Measurements from ENCODE around the gene PTPN14. TPM values are rescaled to one million over a fixed set of nuclear protein-coding genes. Genes with fewer than 3 reads are reported as not detected.

Gene PTPN14
- total and polyA plus RNA-seq, 4 donors: 7.3 to 50.5 (median 28.2) TPM

DNA sequence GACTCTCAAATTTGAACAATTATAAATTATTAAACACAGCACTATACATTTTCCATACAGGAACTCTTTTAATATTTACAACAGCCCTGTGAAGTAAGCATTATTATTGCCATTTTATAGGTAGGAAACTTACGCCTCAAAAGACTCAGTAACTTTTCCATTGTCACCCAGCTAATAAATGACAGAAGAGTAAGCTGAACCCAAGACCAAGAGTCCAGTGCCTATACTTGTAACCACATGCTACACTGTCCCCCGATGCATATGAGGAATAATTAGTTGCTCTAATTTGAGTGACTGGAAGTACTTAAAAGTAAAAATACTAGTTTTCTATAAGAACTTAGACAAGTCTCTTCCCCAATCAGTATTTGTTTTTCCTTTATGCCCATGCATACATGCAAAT lies 88.5 kb downstream of the PTPN14 start:
- Histone ChIP-seq H3K4me3 (ENCODE audit: low read length in 2 of 2) (no peak overlapping the region), H3K27ac (ENCODE audit: low read depth in 1 of 2, low read length in 2 of 2) (no peak overlapping the region), H3K27me3 (ENCODE audit: control insufficient read depth in 1 of 2, insufficient read depth in 2 of 2, low read length in 1 of 2) (no peaks in the 10 kb centered on the region), H3K9me3 (ENCODE audit: control insufficient read depth, low read length) (no peaks in the 10 kb centered on the region), H3K36me3 (ENCODE audit: control insufficient read depth in 1 of 2, insufficient read depth in 2 of 2, low read length in 1 of 2) (no peaks in the 10 kb centered on the region), H3K4me1 (ENCODE audit: control insufficient read depth in 1 of 2, insufficient read depth in 2 of 2, low read length in 2 of 2) (peaks cover 0 to 5% of the 10 kb centered on the region in 2 donors)
- ATAC-seq (ENCODE audit: low FRiP score) (no peak), DNase-seq (no peak)
- WGBS, 2 donors: 95% methylated on average over 2 of the region's 2 CpGs
- intact Hi-C loops (cut with DNase I): no loop called here

DNA sequence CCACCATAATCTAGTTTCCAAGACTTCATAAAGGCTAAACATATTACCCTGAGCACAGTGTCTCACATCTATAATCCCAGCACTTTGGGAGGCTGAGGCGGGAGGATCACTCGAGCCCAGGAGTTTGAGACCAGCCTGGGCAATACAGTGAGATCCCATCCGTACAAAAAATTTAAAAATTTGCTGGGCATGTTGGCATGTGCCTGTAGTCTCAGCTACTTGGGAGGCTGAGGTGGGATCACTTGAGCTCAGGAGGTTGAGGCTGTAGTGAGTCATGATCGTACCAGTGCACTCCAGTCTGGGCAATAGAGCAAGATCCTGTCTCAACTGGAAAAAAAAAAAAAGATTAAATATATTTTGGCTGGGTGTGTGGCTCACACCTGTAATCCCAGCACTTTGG lies 90.1 kb downstream of the PTPN14 start:
- Histone ChIP-seq H3K9me3 (ENCODE audit: control insufficient read depth, low read length) (no peaks in the 10 kb centered on the region), H3K4me1 (ENCODE audit: control insufficient read depth in 1 of 2, insufficient read depth in 2 of 2, low read length in 2 of 2) (peaks cover 0 to 5% of the 10 kb centered on the region in 2 donors), H3K27me3 (ENCODE audit: control insufficient read depth in 1 of 2, insufficient read depth in 2 of 2, low read length in 1 of 2) (no peaks in the 10 kb centered on the region), H3K36me3 (ENCODE audit: control insufficient read depth in 1 of 2, insufficient read depth in 2 of 2, low read length in 1 of 2) (no peaks in the 10 kb centered on the region), H3K27ac (ENCODE audit: low read depth in 1 of 2, low read length in 2 of 2) (no peak overlapping the region), H3K4me3 (ENCODE audit: low read length in 2 of 2) (no peak overlapping the region)
- intact Hi-C loops (cut with DNase I): no loop called here
- WGBS, 2 donors: 98% methylated on average over 4 of the region's 4 CpGs
- DNase-seq (no peak), ATAC-seq (ENCODE audit: low FRiP score) (no peak)

DNA sequence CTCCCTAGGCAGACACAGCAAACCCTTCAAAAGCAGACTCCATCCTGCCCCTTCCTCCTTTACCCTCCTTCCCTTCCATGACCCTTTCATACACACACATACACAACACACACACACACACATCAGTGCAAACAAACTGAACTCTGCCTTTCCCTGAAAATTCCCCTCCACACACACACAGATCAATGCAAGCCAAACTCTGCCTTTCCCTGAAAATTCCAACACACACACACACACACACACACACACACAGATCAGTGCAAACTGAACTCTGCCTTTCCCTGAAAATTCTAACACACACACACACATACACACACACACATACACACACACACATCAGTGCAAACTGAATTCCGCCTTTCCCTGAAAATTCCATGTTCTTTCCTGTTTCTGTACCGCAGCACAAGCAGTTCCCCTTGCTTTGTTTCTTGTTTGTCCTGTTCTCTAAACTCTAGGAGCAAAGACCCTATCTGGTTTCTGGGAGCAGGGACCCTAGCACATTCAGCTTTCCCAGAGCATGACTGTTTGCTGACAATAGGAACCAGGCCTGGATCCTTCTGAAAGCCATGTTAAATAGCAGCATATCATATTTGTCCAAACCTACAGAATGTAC lies 91.0 kb downstream of the PTPN14 start:
- Histone ChIP-seq H3K27me3 (ENCODE audit: control insufficient read depth in 1 of 2, insufficient read depth in 2 of 2, low read length in 1 of 2) (no peaks in the 10 kb centered on the region), H3K36me3 (ENCODE audit: control insufficient read depth in 1 of 2, insufficient read depth in 2 of 2, low read length in 1 of 2) (no peaks in the 10 kb centered on the region), H3K4me3 (ENCODE audit: low read length in 2 of 2) (no peak overlapping the region), H3K27ac (ENCODE audit: low read depth in 1 of 2, low read length in 2 of 2) (no peak overlapping the region), H3K9me3 (ENCODE audit: control insufficient read depth, low read length) (no peaks in the 10 kb centered on the region), H3K4me1 (ENCODE audit: control insufficient read depth in 1 of 2, insufficient read depth in 2 of 2, low read length in 2 of 2) (peaks cover 0 to 7% of the 10 kb centered on the region in 2 donors)
- no peak for ATAC-seq (ENCODE audit: low FRiP score)
- intact Hi-C loops (cut with DNase I): no loop called here
- WGBS, 2 donors: 47 to 72% methylated on average over 2 of the region's 2 CpGs
- DNase-seq: no peak

DNA sequence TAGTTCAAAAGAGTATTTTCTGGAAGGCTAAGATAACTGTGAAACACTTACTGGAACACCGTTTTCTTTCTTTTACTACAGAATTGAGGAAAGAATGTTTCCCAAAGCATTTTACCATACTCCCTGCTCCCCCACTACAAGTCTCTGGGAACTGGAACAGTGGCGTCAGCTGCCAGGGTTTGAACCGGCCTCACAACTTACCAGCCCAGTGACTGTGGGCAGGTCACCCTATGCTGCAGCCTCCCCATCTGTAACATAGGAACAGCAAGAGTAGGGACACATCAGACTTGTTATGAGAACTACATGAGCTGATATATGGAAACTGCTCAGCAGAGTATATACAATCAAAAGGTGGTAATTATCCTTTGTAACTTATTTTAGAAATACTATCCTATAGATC lies 91.5 kb downstream of the PTPN14 start:
- ATAC-seq (ENCODE audit: low FRiP score) (no peak), DNase-seq (no peak)
- Histone ChIP-seq H3K9me3 (ENCODE audit: control insufficient read depth, low read length) (no peaks in the 10 kb centered on the region), H3K4me1 (ENCODE audit: control insufficient read depth in 1 of 2, insufficient read depth in 2 of 2, low read length in 2 of 2) (peaks cover 0 to 7% of the 10 kb centered on the region in 2 donors), H3K4me3 (ENCODE audit: low read length in 2 of 2) (no peak overlapping the region), H3K36me3 (ENCODE audit: control insufficient read depth in 1 of 2, insufficient read depth in 2 of 2, low read length in 1 of 2) (no peaks in the 10 kb centered on the region), H3K27ac (ENCODE audit: low read depth in 1 of 2, low read length in 2 of 2) (no peak overlapping the region), H3K27me3 (ENCODE audit: control insufficient read depth in 1 of 2, insufficient read depth in 2 of 2, low read length in 1 of 2) (no peaks in the 10 kb centered on the region)
- intact Hi-C loops (cut with DNase I): no loop called here
- WGBS, 2 donors: 79 to 80% methylated on average over 3 of the region's 3 CpGs

DNA sequence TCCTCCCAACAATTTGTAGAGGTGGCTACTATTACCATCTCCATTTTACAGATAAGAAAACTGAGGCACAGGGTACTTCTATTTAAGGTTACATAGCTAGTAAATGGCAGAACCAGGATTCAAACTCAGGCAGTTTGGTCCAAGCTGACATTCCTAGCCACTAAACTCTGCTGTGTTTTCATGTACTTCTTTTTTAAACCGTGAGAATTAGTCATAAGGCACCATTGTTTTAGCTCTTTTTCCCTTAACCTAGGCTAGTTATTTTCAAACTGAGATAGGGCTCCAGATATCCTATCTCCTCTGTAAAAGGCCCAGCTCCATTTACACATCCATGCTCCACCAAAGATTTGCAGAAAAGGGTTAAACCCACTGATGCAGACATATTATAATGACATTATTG lies 92.9 kb downstream of the PTPN14 start:
- no peak for DNase-seq
- H3K9me3 ChIP-seq (ENCODE audit: control insufficient read depth, low read length): no peaks in the 10 kb centered on the region
- no peaks in the 10 kb centered on the region for H3K36me3 ChIP-seq (ENCODE audit: control insufficient read depth in 1 of 2, insufficient read depth in 2 of 2, low read length in 1 of 2)
- intact Hi-C loops (cut with DNase I): no loop called here
- WGBS, 2 donors: 13 to 23% methylated on average over 1 of the region's 1 CpG
- H3K4me3 ChIP-seq (ENCODE audit: low read length in 2 of 2): no peak overlapping the region
- H3K27me3 ChIP-seq (ENCODE audit: control insufficient read depth in 1 of 2, insufficient read depth in 2 of 2, low read length in 1 of 2): no peaks in the 10 kb centered on the region
- no peak for ATAC-seq (ENCODE audit: low FRiP score)
- H3K27ac ChIP-seq (ENCODE audit: low read depth in 1 of 2, low read length in 2 of 2): no peak overlapping the region
- H3K4me1 ChIP-seq (ENCODE audit: control insufficient read depth in 1 of 2, insufficient read depth in 2 of 2, low read length in 2 of 2): peaks cover 0 to 7% of the 10 kb centered on the region in 2 donors

DNA sequence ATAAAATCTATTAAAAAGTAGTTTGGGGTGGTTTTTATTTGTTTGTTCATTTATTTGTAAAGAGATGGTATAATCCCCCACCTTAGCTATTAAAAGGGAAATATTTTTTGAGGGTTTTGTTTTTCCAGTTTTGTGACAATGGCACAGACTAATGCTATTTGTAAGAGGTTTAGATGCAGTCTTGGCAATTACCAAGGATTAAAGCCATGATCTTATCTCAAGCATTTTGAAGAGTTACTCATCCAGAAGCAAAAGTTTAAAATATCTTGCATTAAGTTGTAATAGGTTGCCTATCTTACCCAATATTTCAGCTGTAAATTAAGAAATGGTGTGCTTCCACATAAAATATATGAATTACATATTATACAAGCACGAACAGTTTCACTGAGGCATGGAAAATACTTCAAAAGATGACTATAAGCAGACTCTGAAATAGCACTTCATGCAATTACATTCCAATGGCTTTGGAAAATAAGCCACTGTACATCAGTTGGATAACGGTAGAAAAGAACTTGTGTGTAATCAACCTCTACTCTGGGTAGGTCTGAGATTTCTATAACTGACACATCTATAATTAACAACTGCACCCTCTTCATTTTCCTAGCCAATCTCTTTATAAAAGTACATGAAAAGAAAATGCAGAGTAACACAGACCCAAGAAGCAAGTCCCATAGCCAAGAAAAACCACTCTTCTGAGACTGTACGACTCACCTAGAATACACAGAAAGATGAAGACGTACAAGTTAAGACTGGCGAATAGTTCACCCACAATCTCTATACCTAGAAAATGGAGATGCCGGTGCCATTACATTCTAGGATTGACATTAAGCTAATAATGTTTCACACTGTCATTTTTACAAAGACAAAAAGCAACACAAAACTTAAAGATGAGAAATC lies 95.2 kb downstream of the PTPN14 start:
- no peak for DNase-seq
- WGBS, 2 donors: 76 to 79% methylated on average over 6 of the region's 6 CpGs
- ATAC-seq (ENCODE audit: low FRiP score): no peak
- Histone ChIP-seq H3K27me3 (ENCODE audit: control insufficient read depth in 1 of 2, insufficient read depth in 2 of 2, low read length in 1 of 2) (no peaks in the 10 kb centered on the region), H3K36me3 (ENCODE audit: control insufficient read depth in 1 of 2, insufficient read depth in 2 of 2, low read length in 1 of 2) (peaks cover 0 to 1% of the 10 kb centered on the region in 2 donors), H3K9me3 (ENCODE audit: control insufficient read depth, low read length) (no peaks in the 10 kb centered on the region), H3K4me3 (ENCODE audit: low read length in 2 of 2) (no peak overlapping the region), H3K4me1 (ENCODE audit: control insufficient read depth in 1 of 2, insufficient read depth in 2 of 2, low read length in 2 of 2) (peaks cover 2 to 7% of the 10 kb centered on the region in 2 donors), H3K27ac (ENCODE audit: low read depth in 1 of 2, low read length in 2 of 2) (no peak overlapping the region)
- intact Hi-C loops (cut with DNase I): no loop called here

DNA sequence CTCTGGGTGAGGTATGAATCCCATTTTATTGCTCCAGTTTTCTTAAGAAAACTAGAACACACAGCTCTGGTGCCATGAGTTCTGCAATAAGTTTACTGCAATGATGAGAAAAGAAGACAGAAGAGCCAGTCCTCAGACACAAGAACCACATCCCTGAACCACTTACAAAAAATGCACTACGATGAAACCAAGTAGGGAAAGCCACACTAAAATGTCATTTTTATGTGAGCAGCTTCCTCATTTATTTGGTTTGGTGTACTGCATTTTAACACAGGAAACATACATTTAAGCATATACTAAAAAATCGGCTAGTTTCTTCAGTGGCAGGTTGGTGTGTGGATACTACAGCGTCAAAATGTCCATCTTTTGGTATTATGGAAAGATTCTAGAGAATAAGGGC lies 95.9 kb downstream of the PTPN14 start:
- H3K4me3 ChIP-seq (ENCODE audit: low read length in 2 of 2): no peak overlapping the region
- WGBS, 2 donors: 87 to 93% methylated on average over 3 of the region's 3 CpGs
- H3K4me1 ChIP-seq (ENCODE audit: control insufficient read depth in 1 of 2, insufficient read depth in 2 of 2, low read length in 2 of 2): peaks cover 2 to 4% of the 10 kb centered on the region in 2 donors
- H3K9me3 ChIP-seq (ENCODE audit: control insufficient read depth, low read length): no peaks in the 10 kb centered on the region
- DNase-seq (no peak), ATAC-seq (ENCODE audit: low FRiP score) (no peak)
- H3K36me3 ChIP-seq (ENCODE audit: control insufficient read depth in 1 of 2, insufficient read depth in 2 of 2, low read length in 1 of 2): peaks cover 0 to 4% of the 10 kb centered on the region in 2 donors
- intact Hi-C loops (cut with DNase I): no loop called here
- H3K27me3 ChIP-seq (ENCODE audit: control insufficient read depth in 1 of 2, insufficient read depth in 2 of 2, low read length in 1 of 2): no peaks in the 10 kb centered on the region
- no peak overlapping the region for H3K27ac ChIP-seq (ENCODE audit: low read depth in 1 of 2, low read length in 2 of 2)

DNA sequence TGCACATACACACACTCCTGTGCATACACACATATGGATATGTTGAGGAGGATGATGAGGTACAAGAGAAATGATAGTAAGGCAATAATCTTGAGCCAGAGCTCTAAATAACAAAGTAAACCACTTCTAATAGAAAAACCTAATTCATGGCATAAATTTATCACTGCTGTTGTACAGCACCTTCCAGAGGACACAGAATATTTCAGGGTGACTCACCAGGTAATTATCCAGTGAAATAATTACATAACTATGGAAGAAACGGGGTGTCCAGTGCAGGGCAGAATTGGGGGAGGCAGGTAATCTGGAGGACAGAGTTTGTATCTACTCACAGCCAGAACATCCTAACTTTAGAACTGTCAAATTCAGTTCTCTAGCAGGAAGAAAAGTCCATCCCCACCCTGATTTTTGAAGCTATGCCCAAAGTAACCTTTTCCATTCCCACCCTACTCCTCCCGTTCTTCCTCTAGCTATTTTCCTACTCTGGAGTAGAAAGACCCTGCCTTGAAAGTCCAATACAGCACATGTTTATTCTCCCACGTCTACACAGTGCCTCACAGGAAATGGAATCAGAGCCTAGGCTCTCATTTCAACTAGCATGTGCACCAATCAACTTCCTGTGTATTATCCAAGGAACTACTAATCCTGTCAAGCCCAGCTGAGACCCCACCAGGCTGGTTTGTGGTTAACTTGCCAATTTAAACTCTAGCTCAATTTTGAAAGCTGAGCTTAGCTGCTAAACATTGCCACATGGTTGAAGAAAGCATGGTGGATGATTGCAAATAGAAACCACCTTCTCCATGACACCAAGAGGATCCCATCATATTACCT lies 96.6 kb downstream of the PTPN14 start:
- Histone ChIP-seq H3K27ac (ENCODE audit: low read depth in 1 of 2, low read length in 2 of 2) (no peak overlapping the region), H3K4me3 (ENCODE audit: low read length in 2 of 2) (no peak overlapping the region), H3K27me3 (ENCODE audit: control insufficient read depth in 1 of 2, insufficient read depth in 2 of 2, low read length in 1 of 2) (no peaks in the 10 kb centered on the region), H3K9me3 (ENCODE audit: control insufficient read depth, low read length) (no peaks in the 10 kb centered on the region), H3K36me3 (ENCODE audit: control insufficient read depth in 1 of 2, insufficient read depth in 2 of 2, low read length in 1 of 2) (peaks cover 0 to 4% of the 10 kb centered on the region in 2 donors), H3K4me1 (ENCODE audit: control insufficient read depth in 1 of 2, insufficient read depth in 2 of 2, low read length in 2 of 2) (peaks cover 2 to 3% of the 10 kb centered on the region in 2 donors)
- DNase-seq: no peak
- intact Hi-C loops (cut with DNase I): no loop called here
- WGBS, 2 donors: 19 to 23% methylated on average over 3 of the region's 3 CpGs
- no peak for ATAC-seq (ENCODE audit: low FRiP score)

Measured in aorta (tissue), 5 donors.